Measurements from ENCODE around the gene ARHGAP22. TPM values are rescaled to one million over a fixed set of nuclear protein-coding genes. Genes with fewer than 3 reads are reported as not detected.

ARHGAP22 gene
- total RNA-seq, 1 donor from 2014 or later = 3.8 TPM

- Mint-ChIP-seq H3K27ac (peak overlapping the region; percentile 31), H3K36me3 (ENCODE audit: insufficient read depth) (no peaks in the 10 kb centered on the region), H3K27me3 (peaks cover 7% of the 10 kb centered on the region), H3K9me3 (ENCODE audit: low read depth) (no peaks in the 10 kb centered on the region), H3K4me1 (ENCODE audit: low read depth) (peaks cover 33% of the 10 kb centered on the region), H3K4me3 (ENCODE audit: low read depth) (no peak overlapping the region)
- no peak for DNase-seq (ENCODE audit: low spot score, unreplicated experiment)
- TF ChIP-seq, protein P1, sequence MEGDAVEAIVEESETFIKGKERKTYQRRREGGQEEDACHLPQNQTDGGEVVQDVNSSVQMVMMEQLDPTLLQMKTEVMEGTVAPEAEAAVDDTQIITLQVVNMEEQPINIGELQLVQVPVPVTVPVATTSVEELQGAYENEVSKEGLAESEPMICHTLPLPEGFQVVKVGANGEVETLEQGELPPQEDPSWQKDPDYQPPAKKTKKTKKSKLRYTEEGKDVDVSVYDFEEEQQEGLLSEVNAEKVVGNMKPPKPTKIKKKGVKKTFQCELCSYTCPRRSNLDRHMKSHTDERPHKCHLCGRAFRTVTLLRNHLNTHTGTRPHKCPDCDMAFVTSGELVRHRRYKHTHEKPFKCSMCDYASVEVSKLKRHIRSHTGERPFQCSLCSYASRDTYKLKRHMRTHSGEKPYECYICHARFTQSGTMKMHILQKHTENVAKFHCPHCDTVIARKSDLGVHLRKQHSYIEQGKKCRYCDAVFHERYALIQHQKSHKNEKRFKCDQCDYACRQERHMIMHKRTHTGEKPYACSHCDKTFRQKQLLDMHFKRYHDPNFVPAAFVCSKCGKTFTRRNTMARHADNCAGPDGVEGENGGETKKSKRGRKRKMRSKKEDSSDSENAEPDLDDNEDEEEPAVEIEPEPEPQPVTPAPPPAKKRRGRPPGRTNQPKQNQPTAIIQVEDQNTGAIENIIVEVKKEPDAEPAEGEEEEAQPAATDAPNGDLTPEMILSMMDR (IDR thresholded peaks at IDR 0.05; ENCODE audit: unreplicated experiment) = no peak
Measured at GRCh38 chr10:48466611-48467240, 138.1 kb downstream of the ARHGAP22 start.

DNA sequence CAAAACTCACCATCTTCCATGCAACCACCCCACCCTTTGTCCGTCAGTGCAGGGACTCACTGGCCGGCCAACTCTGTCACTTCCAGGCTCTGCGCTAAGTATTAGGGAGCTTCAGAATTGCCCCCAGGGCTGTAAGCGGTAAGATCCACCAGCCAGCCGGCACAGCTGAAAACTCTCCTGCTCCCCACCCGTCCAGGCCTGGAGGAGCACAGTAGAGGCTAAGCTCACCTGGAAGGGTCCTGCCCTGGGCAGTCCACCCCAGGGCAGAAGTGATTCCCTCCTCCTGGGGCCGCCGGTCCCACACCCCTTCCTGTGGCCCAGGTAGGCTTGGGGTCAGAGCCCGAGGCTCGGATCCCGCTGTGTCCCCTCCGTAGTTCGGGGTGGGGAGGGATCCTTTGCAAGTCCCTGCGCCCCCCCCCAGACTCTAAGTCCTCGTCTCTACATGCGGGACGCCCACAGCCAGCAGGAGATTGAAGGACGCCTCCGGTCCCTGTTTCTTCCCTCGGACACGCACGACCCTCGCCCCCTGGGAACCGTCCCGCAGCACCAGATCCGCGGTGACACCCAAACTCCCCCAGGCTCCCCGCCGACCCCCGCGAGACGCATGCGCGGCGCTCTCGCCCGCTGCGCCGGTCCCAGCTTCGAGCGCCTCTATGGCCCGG, 138.9 kb downstream of the ARHGAP22 start:
- no peaks in the 10 kb centered on the region for H3K9me3 Mint-ChIP-seq (ENCODE audit: low read depth)
- TF ChIP-seq, protein P1 (IDR thresholded peaks at IDR 0.05; ENCODE audit: unreplicated experiment) = no peak
- peaks cover 30% of the 10 kb centered on the region for H3K4me1 Mint-ChIP-seq (ENCODE audit: low read depth)
- H3K4me3 Mint-ChIP-seq (ENCODE audit: low read depth) = no peak overlapping the region
- peaks cover 7% of the 10 kb centered on the region for H3K27me3 Mint-ChIP-seq
- DNase-seq (ENCODE audit: low spot score, unreplicated experiment) = peak; percentile 5
- H3K27ac Mint-ChIP-seq = no peak overlapping the region
- no peaks in the 10 kb centered on the region for H3K36me3 Mint-ChIP-seq (ENCODE audit: insufficient read depth)

DNA sequence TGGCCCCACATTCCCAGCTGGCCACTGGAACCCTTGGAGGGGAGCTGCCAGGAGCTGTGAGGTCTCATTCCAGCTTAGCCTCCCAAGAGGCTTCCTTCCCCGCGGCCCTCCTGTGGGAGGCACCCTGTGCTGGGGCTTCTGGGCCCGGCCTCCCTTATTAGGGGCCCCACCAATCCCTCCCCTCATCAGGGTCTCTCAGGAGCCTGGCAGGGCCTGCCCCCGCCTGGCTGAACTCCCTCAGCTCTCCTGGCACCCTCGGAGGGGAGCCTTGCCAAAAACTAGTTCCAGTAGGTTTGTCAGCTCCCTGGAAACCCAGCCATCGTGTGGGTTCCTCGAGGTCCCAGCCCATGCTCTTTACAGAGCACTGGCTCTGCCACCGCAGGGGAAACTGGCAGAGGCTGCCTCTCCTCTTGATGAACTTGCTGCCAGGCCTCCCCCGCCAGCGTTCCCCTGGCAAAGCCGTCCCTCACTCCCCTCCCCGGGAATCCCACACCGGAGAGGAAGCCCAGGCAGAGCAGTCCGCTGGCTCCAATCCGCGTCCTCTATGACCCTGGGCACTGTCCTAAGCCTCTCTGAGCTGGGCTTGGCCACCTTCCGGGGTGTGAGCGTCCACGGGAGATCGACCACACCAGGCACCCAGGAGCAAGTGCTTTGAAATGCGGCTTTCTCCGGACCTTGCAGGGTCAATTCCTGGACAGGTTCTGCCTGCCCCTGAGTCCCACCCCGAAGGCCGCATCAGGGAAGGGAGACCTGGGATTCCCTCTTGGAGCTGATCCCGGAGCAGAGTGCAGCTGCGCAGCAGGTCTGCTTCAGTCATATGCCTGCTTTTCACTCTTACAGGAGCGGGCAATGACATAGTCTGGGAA, 139.8 kb downstream of the ARHGAP22 start:
- Mint-ChIP-seq H3K27me3 (peaks cover 9% of the 10 kb centered on the region), H3K9me3 (ENCODE audit: low read depth) (peaks cover 4% of the 10 kb centered on the region), H3K36me3 (ENCODE audit: insufficient read depth) (no peaks in the 10 kb centered on the region), H3K4me1 (ENCODE audit: low read depth) (peaks cover 22% of the 10 kb centered on the region), H3K27ac (no peak overlapping the region), H3K4me3 (ENCODE audit: low read depth) (no peak overlapping the region)
- DNase-seq (ENCODE audit: low spot score, unreplicated experiment) = no peak
- TF ChIP-seq, protein P1 (IDR thresholded peaks at IDR 0.05; ENCODE audit: unreplicated experiment) = no peak

DNA sequence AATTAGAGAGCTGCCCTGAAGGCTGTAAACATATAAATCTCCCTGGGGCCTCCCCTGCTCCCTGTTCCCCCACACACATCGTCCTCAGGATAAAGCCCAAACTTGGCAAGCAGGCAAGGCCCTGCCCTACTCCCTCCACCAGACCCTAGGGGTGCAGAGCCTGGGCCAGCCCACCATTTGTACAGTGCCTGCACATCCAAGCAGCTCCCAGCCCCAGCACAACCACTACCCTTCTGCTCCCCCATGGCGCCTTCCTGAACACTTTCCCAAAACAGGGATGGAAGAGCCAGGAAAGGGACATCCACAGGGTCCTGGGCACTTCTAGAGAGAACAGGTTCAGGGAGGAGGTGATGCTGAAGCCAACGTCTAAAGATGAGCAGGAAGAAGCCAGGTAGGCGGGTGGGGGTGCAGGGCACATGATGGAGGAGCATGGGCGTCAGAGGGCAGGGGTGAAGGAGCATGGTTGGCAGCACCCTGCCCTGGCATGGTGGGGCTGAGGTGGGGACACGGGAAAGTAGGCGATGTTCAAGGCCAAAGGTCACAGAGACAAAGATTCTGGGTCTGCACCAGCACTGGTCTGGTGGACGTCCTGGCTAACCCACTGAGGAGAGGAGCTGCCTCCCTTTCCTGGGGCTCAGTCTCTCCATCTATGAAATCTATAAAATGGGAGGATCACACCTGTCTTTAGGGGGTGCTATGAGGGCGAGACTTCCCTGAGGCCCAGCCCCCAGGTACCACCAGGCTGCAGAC, 140.6 kb downstream of the ARHGAP22 start:
- no peak overlapping the region for H3K4me3 Mint-ChIP-seq (ENCODE audit: low read depth)
- no peaks in the 10 kb centered on the region for H3K36me3 Mint-ChIP-seq (ENCODE audit: insufficient read depth)
- no peak for DNase-seq (ENCODE audit: low spot score, unreplicated experiment)
- peaks cover 4% of the 10 kb centered on the region for H3K9me3 Mint-ChIP-seq (ENCODE audit: low read depth)
- TF ChIP-seq, protein P1 (IDR thresholded peaks at IDR 0.05; ENCODE audit: unreplicated experiment) = no peak
- H3K27me3 Mint-ChIP-seq = peaks cover 9% of the 10 kb centered on the region
- H3K27ac Mint-ChIP-seq = no peak overlapping the region
- peaks cover 16% of the 10 kb centered on the region for H3K4me1 Mint-ChIP-seq (ENCODE audit: low read depth)
